Large intestine (tissue), 3 donors: ENCODE data around the gene LRP2BP. TPM values are rescaled to one million over a fixed set of nuclear protein-coding genes. Genes with fewer than 3 reads are reported as not detected.

Experiments
- DNase-seq, 2 donors: peaks; one replicate each; pipeline versions ENCODE4 v3.0.0 to v3.0.0-alpha.2; 2013
- H3K27ac ChIP-seq: one replicate; pipeline ENCODE4 v1.5.1; 2013; ENCODE audit warnings: low read length
- H3K27me3 ChIP-seq: 2 replicates; pipeline ENCODE4 v1.6.1; 2013; ENCODE audit warnings: low read length; ENCODE audit not compliant: control insufficient read depth, insufficient read depth
- H3K36me3 ChIP-seq: 2 replicates; pipeline ENCODE4 v1.6.1; 2013; ENCODE audit warnings: low read length; ENCODE audit not compliant: control insufficient read depth, insufficient read depth
- H3K4me1 ChIP-seq: one replicate; pipeline ENCODE4 v1.6.1; 2013; ENCODE audit warnings: low read length; ENCODE audit not compliant: control insufficient read depth, insufficient read depth
- H3K4me3 ChIP-seq: one replicate; pipeline ENCODE4 v1.5.1; 2013; ENCODE audit warnings: low read length
- H3K9me3 ChIP-seq: one replicate; pipeline ENCODE4 v1.6.1; 2013; ENCODE audit warnings: mild to moderate bottlenecking, low read depth, low read length, moderate library complexity; ENCODE audit not compliant: control insufficient read depth
- WGBS: methylation state at CpG from one replicate; pipeline ENCODE4 v1.1.5; 2013; ENCODE audit warnings: low lambda C conversion rate; ENCODE audit not compliant: insufficient coverage; 5-methylcytosine and 5-hydroxymethylcytosine counted together
- polyA plus RNA-seq: library from polyadenylated mRNA; unstranded; fragments of 120-200 nt; gene quantifications from one replicate; pipeline ENCODE4 v1.2.1, GENCODE V29; 2013

LRP2BP gene
- polyA plus RNA-seq, 1 donor: 2.6 TPM

DNA sequence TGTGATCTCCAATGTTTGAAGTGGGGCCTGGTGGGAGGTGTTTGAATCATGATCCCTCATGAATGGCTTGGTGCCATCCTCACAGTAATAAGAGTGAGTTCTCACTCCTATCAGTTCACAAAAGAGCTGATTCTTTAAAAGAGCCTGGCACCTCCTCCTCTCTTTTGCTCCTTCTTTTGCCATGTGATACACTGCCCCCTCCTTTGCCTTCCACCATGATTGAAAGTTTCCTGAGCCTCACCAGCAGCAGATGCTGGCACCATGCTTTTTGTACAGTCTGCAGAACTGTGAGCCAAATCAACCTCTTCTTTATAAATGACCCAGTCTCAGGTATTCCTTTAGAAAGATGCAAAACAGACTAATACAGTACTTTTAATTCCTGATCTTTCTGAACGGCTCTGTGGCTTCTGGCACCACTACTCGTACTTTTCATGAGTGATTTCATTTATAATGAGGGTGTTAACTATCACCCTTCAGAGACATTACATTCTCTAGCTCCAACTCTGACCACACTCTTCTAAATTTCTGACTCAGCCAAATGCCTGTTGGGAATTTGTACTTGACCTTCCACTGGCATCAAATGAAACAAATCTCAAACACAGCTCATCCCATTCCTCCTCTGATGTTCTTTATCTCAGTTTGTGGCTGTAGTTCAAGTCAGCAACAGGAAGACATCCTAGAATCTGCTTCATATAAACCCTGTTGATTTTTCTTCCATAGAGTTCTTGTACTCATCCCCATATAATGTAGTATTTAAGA lies 25.8 kb upstream of the LRP2BP start:
- WGBS: no CpG with 5 or more reads among the region's 2 CpGs
- no peak overlapping the region for H3K4me3 ChIP-seq
- DNase-seq: no peak

GRCh38 chr4:185416955-185417354 lies 21.2 kb upstream of the LRP2BP start:
- H3K36me3 ChIP-seq: peaks cover 42% of the 10 kb centered on the region
- H3K27ac ChIP-seq: no peak overlapping the region
- DNase-seq: no peak
- H3K9me3 ChIP-seq: no peaks in the 10 kb centered on the region
- no peaks in the 10 kb centered on the region for H3K4me1 ChIP-seq
- H3K27me3 ChIP-seq: no peaks in the 10 kb centered on the region
- H3K4me3 ChIP-seq: no peak overlapping the region

More for the DNA sequence above, 25.8 kb upstream of the LRP2BP start:
- Histone ChIP-seq H3K4me1 (peaks cover 6% of the 10 kb centered on the region), H3K27me3 (no peaks in the 10 kb centered on the region), H3K9me3 (no peaks in the 10 kb centered on the region), H3K36me3 (peaks cover 25% of the 10 kb centered on the region), H3K27ac (no peak overlapping the region)

GRCh38 chr4:185412412-185412811 lies 16.7 kb upstream of the LRP2BP start:
- Histone ChIP-seq H3K36me3 (peaks cover 48% of the 10 kb centered on the region), H3K9me3 (no peaks in the 10 kb centered on the region), H3K4me1 (no peaks in the 10 kb centered on the region), H3K27ac (no peak overlapping the region), H3K4me3 (no peak overlapping the region), H3K27me3 (no peaks in the 10 kb centered on the region)
- 92% methylated on average over 2 of the region's 5 CpGs for WGBS
- DNase-seq: no peak

DNA sequence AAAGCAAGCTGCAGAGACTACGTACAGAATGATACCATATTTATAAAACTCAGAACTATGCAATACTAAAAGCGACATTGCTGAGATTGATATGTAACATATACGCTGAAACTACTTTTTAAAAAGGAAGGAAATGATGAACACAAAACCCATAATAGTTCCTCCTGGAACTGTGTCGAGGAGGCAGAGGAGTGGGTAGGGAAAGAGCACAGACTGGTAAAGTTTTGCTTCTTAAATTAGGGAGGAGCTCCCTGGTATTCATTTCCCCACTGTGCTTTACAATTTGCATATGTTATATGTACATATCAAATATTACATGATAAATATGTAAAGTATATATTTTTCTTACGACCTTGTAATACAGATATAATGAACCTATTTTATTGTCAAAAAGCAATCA lies 16.1 kb upstream of the LRP2BP start:
- H3K36me3 ChIP-seq: peaks cover 42% of the 10 kb centered on the region
- no peaks in the 10 kb centered on the region for H3K4me1 ChIP-seq
- no peaks in the 10 kb centered on the region for H3K9me3 ChIP-seq
- H3K27ac ChIP-seq: no peak overlapping the region
- DNase-seq: no peak
- no peak overlapping the region for H3K4me3 ChIP-seq
- no peaks in the 10 kb centered on the region for H3K27me3 ChIP-seq
- 89% methylated on average over 4 of the region's 5 CpGs for WGBS

- peaks cover 48% of the 10 kb centered on the region for H3K36me3 ChIP-seq
- no peaks in the 10 kb centered on the region for H3K4me1 ChIP-seq
- H3K9me3 ChIP-seq: no peaks in the 10 kb centered on the region
- no peaks in the 10 kb centered on the region for H3K27me3 ChIP-seq
- 100% methylated on average over 2 of the region's 2 CpGs for WGBS
- DNase-seq: no peak
- H3K27ac ChIP-seq: no peak overlapping the region
- H3K4me3 ChIP-seq: no peak overlapping the region
These were observed 12.7 kb upstream of the LRP2BP start for GRCh38 chr4:185408432-185408831.

DNA sequence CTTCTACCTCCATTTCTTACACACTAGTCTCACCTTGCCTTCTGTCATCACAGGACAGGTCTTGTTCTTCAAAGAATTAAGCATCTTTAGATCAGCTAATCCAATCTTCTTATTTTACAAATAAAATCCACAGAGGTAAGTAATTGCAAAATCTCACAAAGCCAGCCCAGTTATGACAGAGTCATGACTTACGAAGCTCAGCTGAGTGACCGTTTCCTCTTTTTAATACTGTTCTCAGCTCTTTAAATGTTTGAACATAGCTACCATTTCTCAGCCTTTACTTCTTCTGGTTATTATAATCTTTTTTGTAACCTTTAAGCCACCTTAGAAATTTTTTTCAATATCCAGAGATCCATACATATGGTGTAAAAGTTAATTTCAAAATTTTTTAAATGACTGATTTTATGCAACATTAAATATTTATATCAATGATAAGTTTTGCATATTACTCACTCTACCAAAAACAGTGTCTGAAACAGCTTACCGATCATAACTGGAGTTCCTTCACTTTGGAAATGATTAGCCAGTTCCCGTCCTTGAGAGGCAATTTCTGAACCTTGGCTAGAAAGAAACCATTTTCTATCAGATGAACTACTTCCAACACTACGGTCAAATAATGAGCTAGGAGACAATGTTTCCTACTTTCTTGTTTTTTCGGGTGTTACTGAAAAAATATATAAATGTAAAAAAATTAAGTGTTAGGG lies 9.7 kb upstream of the LRP2BP start:
- Histone ChIP-seq H3K27me3 (no peaks in the 10 kb centered on the region), H3K4me3 (no peak overlapping the region), H3K36me3 (peaks cover 49% of the 10 kb centered on the region), H3K27ac (no peak overlapping the region), H3K9me3 (no peaks in the 10 kb centered on the region), H3K4me1 (no peaks in the 10 kb centered on the region)
- WGBS: 94% methylated on average over 3 of the region's 6 CpGs
- DNase-seq: no peak

- Histone ChIP-seq H3K9me3 (no peaks in the 10 kb centered on the region), H3K4me1 (no peaks in the 10 kb centered on the region), H3K27ac (no peak overlapping the region), H3K27me3 (no peaks in the 10 kb centered on the region), H3K36me3 (peaks cover 52% of the 10 kb centered on the region), H3K4me3 (no peak overlapping the region)
- WGBS: no CpG with 5 or more reads among the region's 4 CpGs
- no peak for DNase-seq
These were observed 8.3 kb upstream of the LRP2BP start for GRCh38 chr4:185404031-185404430.

- Histone ChIP-seq H3K9me3 (no peaks in the 10 kb centered on the region), H3K36me3 (peaks cover 26% of the 10 kb centered on the region), H3K27ac (no peak overlapping the region), H3K4me1 (peaks cover 6% of the 10 kb centered on the region), H3K27me3 (no peaks in the 10 kb centered on the region), H3K4me3 (no peak overlapping the region)
- no peak for DNase-seq
- WGBS: 75% methylated on average over 4 of the region's 8 CpGs
These were observed 3.7 kb upstream of the LRP2BP start for GRCh38 chr4:185399466-185399865.

DNA sequence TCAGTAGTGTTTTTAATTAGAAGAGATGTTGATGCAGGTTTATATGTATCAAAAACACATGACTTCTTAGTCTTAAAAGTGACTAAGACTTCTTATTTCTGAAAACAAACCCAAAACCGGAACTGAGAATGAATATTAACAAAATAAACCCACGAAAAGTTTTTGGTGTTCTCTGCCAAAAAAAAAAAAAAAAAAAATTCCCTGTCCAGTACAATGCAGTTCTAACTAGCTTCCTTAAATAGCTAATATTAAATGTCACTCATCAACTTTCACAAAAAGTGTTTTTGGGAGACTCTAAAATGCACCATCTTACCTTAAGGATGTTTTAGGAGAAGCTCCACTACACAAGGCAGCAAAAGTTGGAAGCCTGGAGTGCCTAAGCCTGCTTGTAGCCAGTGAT lies 2.9 kb upstream of the LRP2BP start:
- Histone ChIP-seq H3K9me3 (no peaks in the 10 kb centered on the region), H3K4me3 (no peak overlapping the region), H3K4me1 (peaks cover 6% of the 10 kb centered on the region), H3K27ac (no peak overlapping the region), H3K27me3 (no peaks in the 10 kb centered on the region), H3K36me3 (peaks cover 24% of the 10 kb centered on the region)
- no peak for DNase-seq
- WGBS: 93% methylated on average over 2 of the region's 2 CpGs

GRCh38 chr4:185396724-185397385 lies 1.1 kb upstream of the LRP2BP start, which contains the start of gene ANKRD37:
ANKRD37 (plus strand) TSS chr4:185396841; CDS start chr4:185396924, 83 bp downstream.
- Histone ChIP-seq H3K4me1 (peaks cover 6% of the 10 kb centered on the region), H3K27me3 (no peaks in the 10 kb centered on the region)
- whole genome bisulfite sequencing: 0% methylated on average over 2 of the region's 38 CpGs

More at GRCh38 chr4:185396724-185397385, 1.1 kb upstream of the LRP2BP start, which contains the start of gene ANKRD37:
- peaks cover 18% of the 10 kb centered on the region for H3K36me3 ChIP-seq
- peak; percentile 58 to 79 for DNase-seq
- H3K27ac ChIP-seq: peak within 1 kb of the TSS; percentile 100
- H3K4me3 ChIP-seq: peak within 1 kb of the TSS; percentile 89
- H3K9me3 ChIP-seq: no peaks in the 10 kb centered on the region
